Erythroblast (primary cell): Measurements from ENCODE around the gene SEMA3A.
"Not testable (repeated sequence)": the region's sequence is repeated elsewhere in the genome, so short reads cannot be mapped to it uniquely, and the experiment has no call there.

ENCODE experiments used
- GATA1 ChIP-seq: IDR thresholded peaks from 2 replicates; pipeline ENCODE4 v1.6.1; 2011; ENCODE audit warnings: low read depth, mild to moderate bottlenecking, control low read depth, low read length, moderate library complexity
- POLR2A ChIP-seq: IDR thresholded peaks from 2 replicates; pipeline ENCODE4 v1.6.1; 2011; ENCODE audit warnings: mild to moderate bottlenecking, low read length

GRCh38 chr7:84243037-84243436, 48.4 kb upstream of the SEMA3A start:
- not testable (repeated sequence) for TF ChIP-seq POLR2A, GATA1
